ENCODE measurements around the gene CARD11.

The CARD11 gene

DNA sequence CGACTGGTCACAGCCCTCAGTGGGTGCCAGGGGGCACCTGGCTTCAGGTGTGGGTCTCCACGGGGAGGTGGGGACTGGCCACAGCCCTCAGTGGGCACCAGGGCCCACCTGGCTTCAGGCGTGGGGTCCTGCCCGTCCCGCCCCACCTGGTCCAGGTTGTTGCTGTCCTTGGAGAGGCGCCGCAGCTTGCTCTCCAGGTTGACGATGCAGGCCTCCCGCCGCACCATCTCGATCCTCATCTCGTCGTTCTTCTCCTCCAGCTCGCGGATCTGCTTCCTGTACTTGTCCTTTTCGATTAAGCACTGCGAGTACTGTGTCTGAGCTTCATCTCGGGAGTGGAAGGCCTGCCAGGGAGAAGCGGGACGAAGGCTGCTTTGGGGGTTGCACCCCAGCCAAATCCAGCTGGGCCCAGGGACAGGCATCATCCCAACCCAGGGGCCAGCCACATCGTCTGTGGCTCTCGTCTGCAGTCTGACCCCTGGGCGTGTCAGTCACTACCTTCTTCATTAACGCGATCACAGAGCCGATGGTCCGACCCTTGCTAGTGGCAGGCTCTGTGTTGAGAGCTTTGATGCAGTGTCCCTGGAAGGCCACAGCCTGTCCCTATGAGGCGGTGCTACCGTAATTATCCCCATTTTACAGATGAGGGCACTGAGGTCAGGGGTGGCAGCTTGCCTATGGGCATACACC, 106.6 kb downstream of the CARD11 start:
- no peaks in the 10 kb centered on the region for H3K36me3 Mint-ChIP-seq (ENCODE audit: low read depth)
- H3K4me1 Mint-ChIP-seq: peaks cover 57% of the 10 kb centered on the region
- no peak for DNase-seq
- H3K27me3 Mint-ChIP-seq (ENCODE audit: low read depth, poor library complexity): peaks cover 14% of the 10 kb centered on the region
- H3K9me3 Mint-ChIP-seq: no peaks in the 10 kb centered on the region
- H3K27ac Mint-ChIP-seq: no peak overlapping the region
- no peak overlapping the region for H3K4me3 Mint-ChIP-seq
- TF ChIP-seq, protein P1, sequence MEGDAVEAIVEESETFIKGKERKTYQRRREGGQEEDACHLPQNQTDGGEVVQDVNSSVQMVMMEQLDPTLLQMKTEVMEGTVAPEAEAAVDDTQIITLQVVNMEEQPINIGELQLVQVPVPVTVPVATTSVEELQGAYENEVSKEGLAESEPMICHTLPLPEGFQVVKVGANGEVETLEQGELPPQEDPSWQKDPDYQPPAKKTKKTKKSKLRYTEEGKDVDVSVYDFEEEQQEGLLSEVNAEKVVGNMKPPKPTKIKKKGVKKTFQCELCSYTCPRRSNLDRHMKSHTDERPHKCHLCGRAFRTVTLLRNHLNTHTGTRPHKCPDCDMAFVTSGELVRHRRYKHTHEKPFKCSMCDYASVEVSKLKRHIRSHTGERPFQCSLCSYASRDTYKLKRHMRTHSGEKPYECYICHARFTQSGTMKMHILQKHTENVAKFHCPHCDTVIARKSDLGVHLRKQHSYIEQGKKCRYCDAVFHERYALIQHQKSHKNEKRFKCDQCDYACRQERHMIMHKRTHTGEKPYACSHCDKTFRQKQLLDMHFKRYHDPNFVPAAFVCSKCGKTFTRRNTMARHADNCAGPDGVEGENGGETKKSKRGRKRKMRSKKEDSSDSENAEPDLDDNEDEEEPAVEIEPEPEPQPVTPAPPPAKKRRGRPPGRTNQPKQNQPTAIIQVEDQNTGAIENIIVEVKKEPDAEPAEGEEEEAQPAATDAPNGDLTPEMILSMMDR (IDR thresholded peaks at IDR 0.05): no peak

DNA sequence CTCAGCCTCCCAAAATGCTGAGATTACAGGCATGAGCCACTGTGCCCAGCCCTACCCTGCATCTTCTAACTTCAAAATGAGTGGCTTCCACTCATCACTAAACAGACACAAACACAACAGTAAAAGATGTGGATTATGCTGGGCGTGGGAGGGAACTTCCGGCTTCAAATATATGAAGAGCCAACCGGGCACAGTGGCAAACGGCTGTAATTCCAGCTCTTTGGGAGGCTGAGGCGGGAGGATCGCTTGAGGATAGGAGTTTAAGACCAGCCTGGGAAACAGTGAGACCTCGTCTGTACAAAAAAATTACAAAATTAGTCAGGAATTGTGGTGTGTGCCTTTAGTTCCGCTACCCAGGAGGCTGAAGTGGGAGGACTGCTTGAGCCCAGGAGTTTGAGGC, 107.4 kb downstream of the CARD11 start:
- Mint-ChIP-seq H3K9me3 (no peaks in the 10 kb centered on the region), H3K36me3 (ENCODE audit: low read depth) (no peaks in the 10 kb centered on the region), H3K27ac (no peak overlapping the region), H3K4me3 (no peak overlapping the region), H3K4me1 (peaks cover 54% of the 10 kb centered on the region), H3K27me3 (ENCODE audit: low read depth, poor library complexity) (peaks cover 14% of the 10 kb centered on the region)
- TF ChIP-seq, protein P1 (IDR thresholded peaks at IDR 0.05): no peak
- no peak for DNase-seq

- DNase-seq: no peak
- H3K36me3 Mint-ChIP-seq (ENCODE audit: low read depth): no peaks in the 10 kb centered on the region
- H3K4me3 Mint-ChIP-seq: no peak overlapping the region
- TF ChIP-seq, protein P1 (IDR thresholded peaks at IDR 0.05): no peak
- peaks cover 42% of the 10 kb centered on the region for H3K4me1 Mint-ChIP-seq
- H3K27ac Mint-ChIP-seq: no peak overlapping the region
- H3K9me3 Mint-ChIP-seq: no peaks in the 10 kb centered on the region
- H3K27me3 Mint-ChIP-seq (ENCODE audit: low read depth, poor library complexity): peaks cover 8% of the 10 kb centered on the region
These were observed 108.5 kb downstream of the CARD11 start for GRCh38 chr7:2934984-2935740.

DNA sequence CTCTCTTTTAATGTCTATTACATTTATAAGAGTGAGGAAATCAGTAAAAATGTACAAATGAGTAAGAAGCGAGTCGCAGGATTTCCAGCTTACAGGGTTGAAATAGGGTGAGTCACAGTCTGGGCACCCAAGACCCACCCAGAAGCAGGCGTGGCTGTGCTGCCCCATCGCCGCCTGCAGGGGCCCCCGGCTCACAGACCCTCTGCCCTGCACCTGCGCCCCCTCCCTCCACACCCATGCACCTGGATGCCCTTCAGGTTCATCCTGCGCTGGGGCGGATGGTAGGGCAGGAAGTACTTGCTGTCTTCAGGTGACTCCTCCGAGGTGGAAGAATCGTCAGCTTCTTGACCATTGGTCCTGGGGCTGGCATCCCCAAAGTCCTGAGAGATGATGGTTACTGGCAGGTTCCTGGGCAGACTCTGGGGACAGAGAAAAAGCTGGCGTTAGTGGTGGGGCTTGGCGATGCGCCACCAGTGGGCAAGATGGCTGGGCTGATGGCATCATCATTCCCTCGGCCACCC, 109.4 kb downstream of the CARD11 start:
- Mint-ChIP-seq H3K27ac (no peak overlapping the region), H3K36me3 (ENCODE audit: low read depth) (no peaks in the 10 kb centered on the region), H3K4me3 (no peak overlapping the region), H3K9me3 (no peaks in the 10 kb centered on the region), H3K27me3 (ENCODE audit: low read depth, poor library complexity) (peaks cover 11% of the 10 kb centered on the region), H3K4me1 (peaks cover 33% of the 10 kb centered on the region)
- no peak for DNase-seq
- TF ChIP-seq, protein P1 (IDR thresholded peaks at IDR 0.05): no peak

GRCh38 chr7:2932402-2933251, 111.0 kb downstream of the CARD11 start:
- H3K9me3 Mint-ChIP-seq: no peaks in the 10 kb centered on the region
- no peaks in the 10 kb centered on the region for H3K36me3 Mint-ChIP-seq (ENCODE audit: low read depth)
- no peak for DNase-seq
- H3K4me3 Mint-ChIP-seq: no peak overlapping the region
- H3K27ac Mint-ChIP-seq: peak overlapping the region; percentile 90
- TF ChIP-seq, protein P1 (IDR thresholded peaks at IDR 0.05): no peak
- peaks cover 25% of the 10 kb centered on the region for H3K4me1 Mint-ChIP-seq
- peaks cover 7% of the 10 kb centered on the region for H3K27me3 Mint-ChIP-seq (ENCODE audit: low read depth, poor library complexity)

All from nephron progenitor cell (in vitro differentiated cells).